Activated naive CD8-positive, alpha-beta T cell treated with anti-CD3 and anti-CD28 coated beads, Interleukin-2, amount 10 ng/mL, durations not matched to agents 7 days and 5 days (primary cell): ENCODE measurements around the gene CRYGS. TPM values are rescaled to one million over a fixed set of nuclear protein-coding genes. Genes with fewer than 3 reads are reported as not detected.
"Not testable (repeated sequence)": the region's sequence is repeated elsewhere in the genome, so short reads cannot be mapped to it uniquely, and the experiment has no call there.

Experiments
- ATAC-seq: fragments of 150-1000 bp; cut with Tn5 transposase; one replicate; pipeline ENCODE4 v1.10.0; 2021; ENCODE audit warnings: low read depth, moderate library complexity
- POLR2A ChIA-PET: fragments of 350-600 bp; sonication (Branson Sonifier 250); formaldehyde crosslinking; loops from one replicate; lab custom pipeline; 2021; ENCODE audit warnings: antibody characterized with exemption; lab: Charles Lee
- DNase-seq: peaks from one replicate; pipeline ENCODE4 v3.0.0; 2021
- H3K27ac Mint-ChIP-seq: one replicate; pipeline ENCODE4 v1.8.0; 2022; ENCODE audit warnings: mild to moderate bottlenecking, mixed read lengths
- H3K27me3 Mint-ChIP-seq: one replicate; pipeline ENCODE4 v1.8.0; 2022; ENCODE audit warnings: mild to moderate bottlenecking, moderate library complexity, mixed read lengths
- H3K36me3 Mint-ChIP-seq: one replicate; pipeline ENCODE4 v1.8.0; 2021; ENCODE audit warnings: mild to moderate bottlenecking, mixed read lengths
- H3K4me1 Mint-ChIP-seq: one replicate; pipeline ENCODE4 v1.8.0; 2021; ENCODE audit warnings: mixed read lengths
- H3K4me3 Mint-ChIP-seq: one replicate; pipeline ENCODE4 v1.8.0; 2022; ENCODE audit warnings: mild to moderate bottlenecking, moderate library complexity, mixed read lengths
- H3K9me3 Mint-ChIP-seq: one replicate; pipeline ENCODE4 v1.8.0; 2021; ENCODE audit warnings: mixed read lengths
- total RNA-seq, 2 experiments: library from RNA; stranded (reverse); gene quantifications; one replicate each; pipeline ENCODE4 v1.2.3, GENCODE V29; 2021

CRYGS gene
- total RNA-seq, 2 experiments from 2014 or later: 4.5 to 6.7 TPM

DNA sequence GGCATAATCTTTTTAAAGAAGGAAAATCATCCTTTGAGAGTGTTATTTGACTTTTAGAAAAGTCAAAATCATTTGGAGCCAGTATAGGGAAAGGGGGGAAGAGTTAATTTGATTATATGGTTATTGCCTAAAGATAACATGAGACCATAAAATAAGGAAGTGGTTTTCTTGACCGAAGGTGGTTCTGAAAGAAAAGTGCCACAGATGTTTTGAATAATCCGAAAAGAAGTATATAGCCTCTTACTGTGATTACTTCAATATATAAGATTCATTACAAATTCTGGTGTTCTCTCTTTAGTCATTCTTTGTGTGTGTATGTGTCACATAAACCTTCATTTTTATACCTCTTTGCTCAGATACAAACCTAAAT is 27.4 kb upstream of the CRYGS start:
- no peak for ATAC-seq
- H3K27me3 Mint-ChIP-seq: no peaks in the 10 kb centered on the region
- peaks cover 11% of the 10 kb centered on the region for H3K36me3 Mint-ChIP-seq
- POLR2A ChIA-PET: interaction anchor here (3.0 to 5.4 kb wide), 2 partner anchors 212 to 634 kb away, joined by 32 to 50 read pairs; partner anchors contain the start of genes EIF4A2 and TRA2B
- no peak for DNase-seq
- H3K9me3 Mint-ChIP-seq: no peaks in the 10 kb centered on the region
- peaks cover 26% of the 10 kb centered on the region for H3K4me1 Mint-ChIP-seq
- H3K4me3 Mint-ChIP-seq: peak overlapping the region; percentile 96
- peak overlapping the region; percentile 99 for H3K27ac Mint-ChIP-seq

DNA sequence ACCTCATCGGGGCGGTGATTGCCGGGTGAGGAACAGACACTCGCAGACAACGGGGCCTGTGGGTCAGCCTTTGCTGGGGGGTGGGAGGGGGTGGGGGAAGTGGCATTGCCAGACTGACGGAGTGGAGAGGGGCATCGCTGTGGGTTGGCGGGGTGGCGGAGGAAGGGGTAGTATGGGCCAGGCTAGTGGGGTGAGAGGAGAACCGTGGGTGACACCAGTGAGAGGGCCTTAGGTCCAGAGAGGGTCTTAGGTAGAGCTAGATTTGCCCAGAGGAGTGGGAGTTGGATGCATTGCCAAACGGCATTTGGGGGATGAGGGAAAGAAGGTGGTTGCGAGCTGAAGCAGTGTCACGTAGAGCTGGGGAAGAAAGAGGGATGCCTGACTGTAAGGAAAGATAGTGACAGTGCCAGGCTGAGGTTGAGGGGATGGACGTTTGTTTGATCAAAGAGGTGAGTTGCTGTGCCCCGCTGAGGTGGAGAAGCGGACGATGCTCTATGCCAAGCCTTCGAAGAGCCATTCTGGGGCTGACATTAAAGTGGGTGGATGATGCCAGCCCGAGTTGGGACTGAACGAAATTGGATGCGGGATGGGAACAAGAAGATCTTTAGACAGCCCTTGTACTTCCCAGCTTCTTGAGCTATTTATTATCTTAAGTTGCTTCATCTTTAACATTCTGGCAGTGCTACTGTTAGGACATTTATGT is 26.9 kb upstream of the CRYGS start:
- Mint-ChIP-seq H3K4me3 (peak overlapping the region; percentile 96), H3K27ac (peak overlapping the region; percentile 99), H3K27me3 (no peaks in the 10 kb centered on the region), H3K36me3 (peaks cover 11% of the 10 kb centered on the region), H3K9me3 (no peaks in the 10 kb centered on the region), H3K4me1 (peaks cover 28% of the 10 kb centered on the region)
- DNase-seq (no peak), ATAC-seq (no peak)
- POLR2A ChIA-PET: interaction anchor here (0.6 to 5.4 kb wide), 10 partner anchors 12 to 638 kb away, joined by 3 to 50 read pairs (median 5); partner anchors contain the start of genes EIF4A2 and TRA2B

DNA sequence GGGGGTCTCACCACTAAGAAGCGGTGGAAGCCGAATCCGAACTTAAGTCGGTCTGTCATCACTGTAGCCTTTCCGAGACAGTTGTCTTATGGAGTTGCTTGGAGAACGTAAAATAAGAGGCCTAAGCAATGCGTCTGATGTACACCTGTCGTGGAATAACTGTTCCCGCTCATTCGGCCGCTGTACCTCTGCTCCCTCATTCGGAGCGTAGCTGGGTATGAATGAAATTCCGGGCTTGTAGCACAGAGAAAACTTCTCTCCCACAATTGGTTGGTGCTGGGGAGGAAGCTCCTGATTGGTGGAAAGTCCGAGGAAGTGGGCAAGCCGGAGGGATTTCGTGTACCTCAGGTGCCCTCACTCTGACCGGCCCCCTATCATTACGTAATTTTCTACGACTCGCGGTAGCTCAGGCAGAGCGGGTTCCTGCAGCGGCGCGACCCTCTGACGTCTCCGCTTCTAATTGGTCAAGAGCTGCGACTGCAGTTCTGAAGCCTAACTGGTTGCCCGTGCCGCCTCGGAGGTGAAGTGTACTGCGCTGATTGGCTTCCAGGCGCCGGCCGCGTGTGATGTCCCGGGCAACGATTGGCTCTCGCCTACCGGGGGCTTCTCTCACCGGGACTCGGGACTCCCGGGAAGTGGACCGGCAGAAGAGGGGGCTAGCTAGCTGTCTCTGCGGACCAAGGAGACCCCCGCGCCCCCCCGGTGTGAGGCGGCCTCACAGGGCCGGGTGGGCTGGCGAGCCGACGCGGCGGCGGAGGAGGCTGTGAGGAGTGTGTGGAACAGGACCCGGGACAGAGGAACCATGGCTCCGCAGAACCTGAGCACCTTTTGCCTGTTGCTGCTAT is 26.1 kb upstream of the CRYGS start, which contains the start of gene DNAJB11:
DNAJB11 (plus strand) TSS at position 625 of the 845 bp plus-strand sequence; CDS start at position 803, 178 bp downstream.
- H3K9me3 Mint-ChIP-seq: no peaks in the 10 kb centered on the region
- H3K27ac Mint-ChIP-seq: peak within 1 kb of the TSS; percentile 99
- peaks cover 8% of the 10 kb centered on the region for H3K36me3 Mint-ChIP-seq
- no peaks in the 10 kb centered on the region for H3K27me3 Mint-ChIP-seq
- POLR2A ChIA-PET: interaction anchor here (0.6 to 5.4 kb wide), 15 partner anchors 13 to 638 kb away, joined by 3 to 50 read pairs (median 4); partner anchors contain the start of genes EIF4A2 and TRA2B
- peaks cover 32% of the 10 kb centered on the region for H3K4me1 Mint-ChIP-seq
- DNase-seq (peak; percentile 95), ATAC-seq (peak; percentile 89)
- peak within 1 kb of the TSS; percentile 96 for H3K4me3 Mint-ChIP-seq

DNA sequence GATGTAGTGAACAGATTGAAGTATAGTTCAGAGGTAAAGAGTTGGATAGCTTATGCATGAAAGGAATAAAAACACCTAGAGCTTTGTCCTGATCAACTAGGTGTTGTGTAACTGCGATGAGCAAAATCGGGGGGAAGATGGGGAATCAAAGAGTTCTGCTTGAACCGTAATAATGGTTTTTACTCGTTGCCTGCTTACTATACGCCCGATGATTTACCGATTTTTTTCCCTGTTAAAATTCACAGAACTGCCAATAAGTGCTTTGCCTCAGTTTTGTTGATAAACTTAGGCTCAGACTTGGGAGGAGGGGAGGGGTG is 25.6 kb upstream of the CRYGS start:
- Mint-ChIP-seq H3K4me1 (peaks cover 33% of the 10 kb centered on the region), H3K27me3 (no peaks in the 10 kb centered on the region), H3K36me3 (peaks cover 8% of the 10 kb centered on the region), H3K4me3 (peak overlapping the region; percentile 96), H3K27ac (peak overlapping the region; percentile 99), H3K9me3 (no peaks in the 10 kb centered on the region)
- DNase-seq (no peak), ATAC-seq (no peak)
- POLR2A ChIA-PET: interaction anchor here (0.9 to 5.4 kb wide), 13 partner anchors 14 to 637 kb away, joined by 3 to 50 read pairs (median 5); partner anchors contain the start of genes EIF4A2 and TRA2B

DNA sequence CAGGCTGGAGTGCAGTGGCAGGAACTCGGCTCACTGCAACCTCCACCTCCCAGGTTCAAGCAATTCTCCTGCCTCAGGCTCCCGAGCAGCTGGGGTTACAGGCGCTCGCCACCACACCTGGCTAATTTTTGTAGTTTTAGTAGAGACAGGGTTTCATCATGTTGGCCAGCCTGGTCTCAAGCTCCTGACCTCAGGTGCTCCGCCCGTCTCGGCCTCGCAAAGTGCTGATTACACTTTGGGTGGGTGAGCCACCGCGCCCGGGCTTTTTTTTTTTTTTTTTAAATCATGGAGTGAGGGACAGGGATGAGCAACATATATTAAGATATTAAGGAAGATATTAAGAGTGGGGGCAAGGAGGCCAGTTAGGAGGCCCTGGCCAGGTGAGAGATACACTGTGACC is 25.2 kb upstream of the CRYGS start:
- not testable (repeated sequence) for DNase-seq, H3K9me3 Mint-ChIP-seq, H3K27me3 Mint-ChIP-seq, ATAC-seq, H3K36me3 Mint-ChIP-seq
- Mint-ChIP-seq H3K27ac (peak overlapping the region; percentile 99), H3K4me1 (peaks cover 37% of the 10 kb centered on the region), H3K4me3 (peak overlapping the region; percentile 96)
- POLR2A ChIA-PET: interaction anchor here (0.7 to 5.4 kb wide), 5 partner anchors 35 to 632 kb away, joined by 3 to 50 read pairs (median 11); partner anchors contain the start of genes EIF4A2 and TRA2B

DNA sequence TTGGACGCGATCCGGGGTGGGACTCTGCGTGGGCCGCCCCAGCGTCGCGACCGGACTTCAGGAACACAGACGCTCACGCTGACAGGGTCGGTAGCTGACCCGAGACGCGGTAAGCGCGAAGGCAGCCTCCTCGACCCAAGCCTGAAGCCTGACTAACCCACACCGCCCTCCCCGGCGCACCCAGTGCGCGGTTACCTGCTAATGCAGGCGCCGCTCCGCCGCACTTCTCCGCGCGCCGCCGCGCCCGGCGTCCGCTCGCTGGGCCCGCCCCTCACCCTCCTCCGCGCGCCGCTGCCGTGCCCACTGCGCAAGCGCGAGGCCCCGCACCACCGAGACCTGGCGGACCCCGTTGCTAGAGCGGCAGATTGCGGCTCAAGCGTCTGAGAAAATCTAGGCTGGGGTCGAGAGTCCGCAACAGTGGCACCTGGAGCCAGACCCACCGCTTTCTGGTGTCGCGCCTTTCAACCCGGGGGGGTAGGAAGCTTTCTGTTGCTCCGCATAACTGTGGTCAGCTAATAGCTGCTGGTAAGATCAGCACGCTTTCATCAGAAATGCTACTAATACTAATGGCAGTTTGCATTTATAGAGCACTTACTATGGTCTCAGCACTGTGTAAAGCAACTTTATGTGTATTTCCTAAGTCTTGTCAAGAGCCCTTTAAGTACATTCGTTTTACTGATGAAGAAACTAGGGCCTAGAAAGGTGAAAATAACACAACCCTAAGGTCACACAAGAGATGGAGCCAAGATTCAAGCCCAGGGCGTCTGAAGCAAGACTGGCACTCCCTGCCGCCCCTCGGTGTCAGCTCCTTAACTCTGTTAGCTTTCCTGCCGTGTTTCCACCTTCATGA is 23.1 kb upstream of the CRYGS start, which contains the start of gene TBCCD1:
TBCCD1 (minus strand) TSS at position 268 of the 850 bp plus-strand sequence. CDS start 3,010 bp downstream, outside the sequence.
- H3K4me1 Mint-ChIP-seq: peaks cover 38% of the 10 kb centered on the region
- peak within 1 kb of the TSS; percentile 86 for H3K4me3 Mint-ChIP-seq
- H3K27me3 Mint-ChIP-seq: no peaks in the 10 kb centered on the region
- H3K36me3 Mint-ChIP-seq: peaks cover 6% of the 10 kb centered on the region
- H3K9me3 Mint-ChIP-seq: no peaks in the 10 kb centered on the region
- H3K27ac Mint-ChIP-seq: peak within 1 kb of the TSS; percentile 86
- POLR2A ChIA-PET: interaction anchor here (0.9 to 5.4 kb wide), 7 partner anchors 48 to 801 kb away, joined by 3 to 50 read pairs (median 3); partner anchors contain the start of genes EIF4A2, RTP4 and TRA2B
- DNase-seq (peak; percentile 99), ATAC-seq (peak; percentile 48)

DNA sequence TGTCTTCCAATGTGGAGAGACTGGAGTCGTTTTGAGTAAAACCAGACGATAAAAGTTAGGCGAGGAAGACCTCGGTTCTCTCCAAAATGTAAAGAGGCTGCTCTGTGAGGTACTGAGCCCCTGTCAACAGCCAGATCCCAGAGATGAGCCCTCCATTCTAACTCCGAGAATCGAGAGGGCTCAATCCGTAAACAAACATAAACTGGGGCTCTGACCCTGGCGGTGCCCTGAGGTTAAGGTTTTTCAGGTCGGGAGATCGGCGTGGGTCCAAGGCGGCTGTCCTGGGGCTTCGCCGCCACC is 22.5 kb upstream of the CRYGS start:
- peaks cover 9% of the 10 kb centered on the region for H3K36me3 Mint-ChIP-seq
- no peaks in the 10 kb centered on the region for H3K9me3 Mint-ChIP-seq
- H3K4me1 Mint-ChIP-seq: peaks cover 36% of the 10 kb centered on the region
- H3K27ac Mint-ChIP-seq: peak overlapping the region; percentile 86
- POLR2A ChIA-PET: interaction anchor here (0.6 to 5.4 kb wide), 4 partner anchors 13 to 802 kb away, joined by 3 to 50 read pairs (median 6); partner anchors contain the start of genes EIF4A2, RTP4 and TRA2B
- DNase-seq: no peak
- no peak for ATAC-seq
- peak overlapping the region; percentile 86 for H3K4me3 Mint-ChIP-seq
- H3K27me3 Mint-ChIP-seq: no peaks in the 10 kb centered on the region

DNA sequence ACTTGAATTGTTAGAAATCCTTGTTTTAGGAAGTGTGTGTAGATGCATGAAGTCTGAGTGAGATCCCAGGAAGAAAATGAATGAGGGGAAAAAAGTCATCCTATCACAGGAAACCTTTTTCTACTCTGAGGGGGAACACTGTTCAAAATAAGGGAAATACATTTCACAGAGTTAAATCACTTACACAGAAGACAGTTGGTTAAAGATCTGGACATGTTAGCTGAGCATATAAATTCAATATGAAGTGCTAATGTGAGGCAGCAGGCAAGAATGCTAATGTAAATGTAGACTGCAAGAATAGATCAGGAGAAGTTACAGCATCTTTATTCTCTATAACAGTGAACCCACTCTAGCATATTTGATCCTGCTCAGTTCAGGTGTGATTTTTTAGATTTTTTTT is 20.4 kb upstream of the CRYGS start:
- no peak for DNase-seq
- H3K27ac Mint-ChIP-seq: peak overlapping the region; percentile 54

DNA sequence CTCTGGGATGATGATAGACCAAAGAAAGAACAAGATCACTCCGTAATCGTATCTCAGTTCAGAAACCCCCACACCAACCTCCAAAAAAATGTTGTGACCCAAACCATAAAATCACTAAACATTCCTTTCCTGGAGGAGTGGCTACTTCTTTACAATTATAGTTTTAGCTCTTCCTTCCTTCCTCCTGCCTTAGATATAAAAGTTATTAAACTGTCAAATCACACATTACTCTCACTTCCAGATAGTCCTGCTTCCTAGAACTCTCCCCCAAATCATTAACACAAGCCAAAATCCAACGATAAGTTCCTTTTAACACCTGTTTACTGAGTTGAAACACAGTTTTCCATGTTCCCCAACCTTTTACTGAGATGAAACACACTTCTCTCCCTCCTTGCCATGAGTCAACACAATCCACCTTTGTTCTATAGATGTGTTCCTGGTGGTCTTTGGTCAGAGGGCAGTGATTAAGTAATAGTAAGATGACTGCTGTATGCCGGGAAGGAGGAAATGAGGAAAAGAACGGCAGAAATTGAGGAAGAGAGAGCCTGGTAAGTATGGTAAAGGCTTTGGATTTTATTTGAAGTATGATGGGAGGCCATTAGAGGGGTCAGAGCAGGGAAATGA is 8.3 kb upstream of the CRYGS start:
- Mint-ChIP-seq H3K4me1 (no peaks in the 10 kb centered on the region), H3K9me3 (no peaks in the 10 kb centered on the region), H3K4me3 (no peak overlapping the region), H3K36me3 (peaks cover 24% of the 10 kb centered on the region), H3K27ac (no peak overlapping the region), H3K27me3 (no peaks in the 10 kb centered on the region)
- POLR2A ChIA-PET: no interaction called here
- no peak for ATAC-seq
- DNase-seq: no peak

More for the DNA sequence above, 20.4 kb upstream of the CRYGS start:
- no peak overlapping the region for H3K4me3 Mint-ChIP-seq
- H3K27me3 Mint-ChIP-seq: no peaks in the 10 kb centered on the region
- POLR2A ChIA-PET: no interaction called here
- no peaks in the 10 kb centered on the region for H3K9me3 Mint-ChIP-seq
- H3K4me1 Mint-ChIP-seq: peaks cover 40% of the 10 kb centered on the region
- ATAC-seq: no peak
- H3K36me3 Mint-ChIP-seq: peaks cover 15% of the 10 kb centered on the region

DNA sequence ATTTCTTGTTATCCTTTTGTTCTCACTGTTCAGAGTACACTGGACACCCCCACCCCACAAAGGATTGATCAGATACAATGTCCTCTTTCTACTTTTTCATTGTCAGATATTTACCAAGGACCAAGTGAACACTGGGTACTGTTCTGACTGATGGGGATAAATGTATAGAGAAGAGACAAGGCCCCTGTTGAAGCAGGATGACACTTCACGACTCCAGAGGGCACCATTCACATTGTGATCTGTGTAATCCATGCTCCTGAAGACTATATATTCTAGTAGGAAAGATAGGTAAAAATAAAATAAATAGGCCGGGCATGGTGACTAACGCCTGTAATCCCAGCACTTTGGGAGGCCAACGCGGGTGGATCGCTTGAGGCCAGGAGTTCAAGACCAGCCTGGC is 7.2 kb upstream of the CRYGS start:
- DNase-seq (no peak), ATAC-seq (no peak)
- H3K27ac Mint-ChIP-seq: no peak overlapping the region
- no peaks in the 10 kb centered on the region for H3K4me1 Mint-ChIP-seq
- H3K36me3 Mint-ChIP-seq: peaks cover 21% of the 10 kb centered on the region
- no peaks in the 10 kb centered on the region for H3K9me3 Mint-ChIP-seq
- no peak overlapping the region for H3K4me3 Mint-ChIP-seq
- H3K27me3 Mint-ChIP-seq: no peaks in the 10 kb centered on the region
- POLR2A ChIA-PET: no interaction called here

DNA sequence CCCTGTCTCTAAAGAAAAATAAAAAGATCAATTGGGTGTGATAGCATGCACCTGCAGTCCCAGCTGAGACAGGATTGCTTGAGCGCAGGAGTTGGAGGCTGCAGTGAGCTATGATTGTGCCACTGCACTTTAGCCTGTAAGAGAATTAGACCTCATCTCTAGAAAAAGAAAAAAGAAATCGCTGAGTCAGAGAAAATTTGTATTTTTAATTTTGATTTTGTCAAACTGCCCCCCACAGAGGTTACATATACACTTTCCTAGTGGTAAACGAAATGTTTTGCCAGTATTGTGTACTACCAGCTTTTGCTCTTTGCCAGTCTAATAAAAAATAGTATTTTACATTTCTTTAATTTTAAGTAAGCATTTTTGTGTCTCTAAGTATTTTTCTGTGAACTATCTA is 5.3 kb upstream of the CRYGS start:
- DNase-seq (no peak), ATAC-seq (no peak)
- Mint-ChIP-seq H3K4me1 (no peaks in the 10 kb centered on the region), H3K9me3 (no peaks in the 10 kb centered on the region), H3K4me3 (no peak overlapping the region), H3K27me3 (no peaks in the 10 kb centered on the region), H3K27ac (no peak overlapping the region), H3K36me3 (peaks cover 12% of the 10 kb centered on the region)
- POLR2A ChIA-PET: no interaction called here

DNA sequence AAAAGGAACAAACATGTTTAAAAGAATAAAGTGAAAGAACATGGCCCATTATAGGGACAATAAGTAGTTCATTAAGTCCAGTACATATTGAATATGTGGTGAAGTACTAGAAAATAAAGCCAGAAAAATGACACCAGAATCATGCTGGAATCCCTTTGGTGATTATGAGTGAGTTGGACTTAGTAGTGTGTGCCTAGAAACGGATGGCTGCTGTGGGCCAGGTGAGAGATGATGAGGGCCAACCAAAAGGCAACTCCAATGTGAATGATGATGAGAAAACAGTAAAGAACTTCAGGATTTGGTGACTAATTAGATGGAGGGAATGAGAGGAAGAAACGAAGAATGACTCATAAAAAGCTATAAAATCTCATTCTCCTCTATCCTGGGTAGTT is 3.3 kb downstream of the CRYGS start:
- Mint-ChIP-seq H3K4me1 (peaks cover 7% of the 10 kb centered on the region), H3K9me3 (no peaks in the 10 kb centered on the region), H3K27ac (no peak overlapping the region), H3K36me3 (peaks cover 3% of the 10 kb centered on the region), H3K4me3 (no peak overlapping the region), H3K27me3 (no peaks in the 10 kb centered on the region)
- POLR2A ChIA-PET: interaction anchor here (1.0 kb wide), 1 partner anchor 29 kb away, joined by 5 read pairs; the partner anchor contains the start of gene DNAJB11
- no peak for DNase-seq
- no peak for ATAC-seq
